Lower leg skin (tissue), 4 donors: Measurements from ENCODE around the gene CCDC57. TPM values are rescaled to one million over a fixed set of nuclear protein-coding genes. Genes with fewer than 3 reads are reported as not detected.

Experiments
- DNase-seq, 2 donors: peaks; one replicate each; pipeline ENCODE4 v3.0.0-alpha.2; 2019; ENCODE audit warnings: low spot score in 2 of 2
- H3K4me3 ChIP-seq: fragments of 200-600 bp; sonication (generic); 2 replicates; pipeline ENCODE4 v1.5.1; 2017; ENCODE audit warnings: mild to moderate bottlenecking, low read depth; ENCODE audit not compliant: poor library complexity, severe bottlenecking
- POLR2A ChIP-seq, 2 donors: fragments of 450-650 bp; IDR thresholded peaks; one replicate each; pipeline ENCODE4 v1.6.1; 2016 to 2017; ENCODE audit warnings: antibody characterized with exemption in 2 of 2, mild to moderate bottlenecking in 1 of 2, moderate library complexity in 1 of 2
- WGBS, 2 donors: methylation state at CpG; one replicate each; pipeline ENCODE4 v1.1.5; 2018; 5-methylcytosine and 5-hydroxymethylcytosine counted together
- intact Hi-C: fragments of 100-400 bp; cut with DNase I; formaldehyde crosslinking; loops from one replicate; pipeline ENCODE4 v1.15.0; 2023; ENCODE audit warnings: low total_unique reads
- total RNA-seq, 4 donors: library from RNA; depleted of rRNA; stranded (reverse); fragments of >200 nt; gene quantifications; one replicate each; pipeline ENCODE4 v1.1.0, GENCODE V29; 2016
- TF ChIP-seq, protein P1 (sequence below), 3 donors: fragments of 450-650 bp; IDR thresholded peaks; one replicate each; pipeline ENCODE4 v1.5.1; 2016; ENCODE audit warnings: antibody characterized with exemption in 3 of 3, mild to moderate bottlenecking in 3 of 3, moderate library complexity in 2 of 3

CCDC57 gene
- total RNA-seq, 4 donors from 2014 or later, result 16.0 to 33.5 (median 31.5) TPM

DNA sequence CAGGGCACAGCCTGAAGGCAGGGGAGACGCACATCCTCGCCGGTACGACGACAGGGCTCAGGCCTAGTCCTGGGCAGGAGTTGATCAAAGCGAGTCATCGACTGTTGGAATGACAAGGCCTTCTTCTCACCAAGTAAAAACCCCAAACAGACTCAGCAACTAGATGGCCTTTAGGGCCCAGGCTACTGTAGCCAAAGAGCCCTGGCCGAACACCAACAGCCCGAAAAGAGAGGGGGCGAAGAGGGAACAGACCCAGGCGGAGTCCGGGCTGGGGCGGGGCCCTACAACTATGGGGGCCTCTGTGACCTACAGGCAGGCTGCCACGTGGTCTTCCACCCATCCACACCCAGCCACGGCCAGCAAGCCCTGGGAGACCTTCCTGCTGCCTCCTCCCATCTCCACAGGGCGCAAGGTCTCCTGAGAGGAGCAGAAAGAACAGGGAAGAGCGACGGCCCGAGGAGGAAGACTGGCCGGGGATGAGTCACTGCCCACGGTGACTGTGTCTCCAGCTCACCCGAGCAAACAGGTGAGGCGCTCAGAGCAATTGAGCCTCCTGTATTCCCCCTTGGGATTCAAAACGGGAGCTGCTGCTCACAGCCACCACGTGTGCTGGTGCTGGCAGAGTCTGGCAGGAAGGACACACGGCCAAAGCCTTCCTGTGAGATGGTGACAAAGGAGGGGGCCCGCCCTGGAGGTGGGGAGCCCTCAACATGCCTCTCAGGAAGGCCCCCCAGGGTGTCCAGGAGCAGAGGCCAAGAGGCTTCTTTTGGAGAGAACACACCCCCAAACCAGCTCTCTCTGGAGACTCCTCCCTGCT is 33.9 kb upstream of the CCDC57 start:
- WGBS, 2 donors, result 31 to 36% methylated on average over 27 of the region's 27 CpGs
- DNase-seq, result no peak
- no peak overlapping the region for H3K4me3 ChIP-seq
- TF ChIP-seq, protein P1, sequence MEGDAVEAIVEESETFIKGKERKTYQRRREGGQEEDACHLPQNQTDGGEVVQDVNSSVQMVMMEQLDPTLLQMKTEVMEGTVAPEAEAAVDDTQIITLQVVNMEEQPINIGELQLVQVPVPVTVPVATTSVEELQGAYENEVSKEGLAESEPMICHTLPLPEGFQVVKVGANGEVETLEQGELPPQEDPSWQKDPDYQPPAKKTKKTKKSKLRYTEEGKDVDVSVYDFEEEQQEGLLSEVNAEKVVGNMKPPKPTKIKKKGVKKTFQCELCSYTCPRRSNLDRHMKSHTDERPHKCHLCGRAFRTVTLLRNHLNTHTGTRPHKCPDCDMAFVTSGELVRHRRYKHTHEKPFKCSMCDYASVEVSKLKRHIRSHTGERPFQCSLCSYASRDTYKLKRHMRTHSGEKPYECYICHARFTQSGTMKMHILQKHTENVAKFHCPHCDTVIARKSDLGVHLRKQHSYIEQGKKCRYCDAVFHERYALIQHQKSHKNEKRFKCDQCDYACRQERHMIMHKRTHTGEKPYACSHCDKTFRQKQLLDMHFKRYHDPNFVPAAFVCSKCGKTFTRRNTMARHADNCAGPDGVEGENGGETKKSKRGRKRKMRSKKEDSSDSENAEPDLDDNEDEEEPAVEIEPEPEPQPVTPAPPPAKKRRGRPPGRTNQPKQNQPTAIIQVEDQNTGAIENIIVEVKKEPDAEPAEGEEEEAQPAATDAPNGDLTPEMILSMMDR (IDR thresholded peaks at IDR 0.05), result no peak
- TF ChIP-seq POLR2A (IDR thresholded peaks at IDR 0.05), result no peak
- intact Hi-C loops, result no loop called here

- TF ChIP-seq, protein P1 (IDR thresholded peaks at IDR 0.05), result no peak
- no peak for TF ChIP-seq POLR2A (IDR thresholded peaks at IDR 0.05)
- intact Hi-C loops, result no loop called here
- no peak for DNase-seq
- no peak overlapping the region for H3K4me3 ChIP-seq
- 54 to 78% methylated on average over 4 to 5 of the region's 5 CpGs for WGBS, 2 donors
Measured at GRCh38 chr17:82246040-82246364, 33.4 kb upstream of the CCDC57 start.

DNA sequence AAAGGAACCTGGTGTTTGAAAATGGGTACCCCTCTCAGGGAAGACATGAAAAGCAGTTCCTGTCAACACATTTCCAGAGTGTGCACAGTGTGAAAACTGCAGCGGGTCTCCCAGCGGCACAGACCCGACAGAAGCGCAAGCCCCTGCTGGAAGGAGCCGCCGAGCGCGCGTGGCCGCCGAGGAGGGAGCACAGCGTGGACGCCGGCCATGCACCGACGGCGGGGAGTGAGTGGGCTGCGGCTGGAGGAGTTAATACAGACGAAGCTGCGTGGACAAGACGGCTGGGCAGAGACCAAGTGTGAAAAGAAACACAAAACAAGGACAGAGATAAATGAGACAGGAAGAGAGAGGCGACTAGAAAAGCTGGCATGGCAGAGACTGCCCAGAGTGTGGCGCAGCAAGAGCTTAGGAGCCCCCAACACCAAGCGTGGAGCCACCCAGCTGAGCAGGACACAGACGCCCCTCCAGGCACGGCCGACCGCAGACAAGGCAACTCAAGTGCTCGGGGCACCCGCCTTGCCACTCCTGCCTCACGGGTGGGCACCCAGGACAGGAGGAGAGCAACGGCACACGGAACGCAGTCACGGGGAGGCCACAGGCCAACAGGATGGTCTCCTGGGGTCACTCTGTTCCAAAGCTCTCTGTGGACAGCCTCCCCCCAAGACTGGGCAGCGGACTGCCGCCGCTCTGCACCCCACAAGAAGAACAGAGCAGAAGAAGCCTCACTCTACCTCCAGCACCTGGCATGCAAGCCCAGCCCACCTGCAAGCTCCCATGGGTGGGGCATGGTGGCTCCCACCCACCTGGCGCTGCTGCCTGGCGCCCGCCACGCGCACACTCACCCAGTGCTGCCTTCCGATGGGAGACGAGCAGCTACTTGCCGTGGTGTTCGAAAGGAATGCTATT is 32.7 kb upstream of the CCDC57 start:
- no peak overlapping the region for H3K4me3 ChIP-seq
- no peak for DNase-seq
- TF ChIP-seq POLR2A (IDR thresholded peaks at IDR 0.05), result no peak
- TF ChIP-seq, protein P1 (IDR thresholded peaks at IDR 0.05), result no peak
- intact Hi-C loops, result no loop called here
- 75 to 76% methylated on average over 45 to 47 of the region's 47 CpGs for WGBS, 2 donors

GRCh38 chr17:82244413-82245133 is 31.9 kb upstream of the CCDC57 start:
- no peak for DNase-seq
- 78 to 81% methylated on average over 32 to 39 of the region's 39 CpGs for WGBS, 2 donors
- TF ChIP-seq POLR2A (IDR thresholded peaks at IDR 0.05), result no peak
- TF ChIP-seq, protein P1 (IDR thresholded peaks at IDR 0.05), result no peak
- H3K4me3 ChIP-seq, result no peak overlapping the region
- intact Hi-C loops, result no loop called here

GRCh38 chr17:82243648-82244412 is 31.2 kb upstream of the CCDC57 start:
- intact Hi-C loops, result no loop called here
- TF ChIP-seq, protein P1 (IDR thresholded peaks at IDR 0.05), result no peak
- TF ChIP-seq POLR2A (IDR thresholded peaks at IDR 0.05), result no peak
- no peak for DNase-seq
- H3K4me3 ChIP-seq, result no peak overlapping the region
- 86 to 87% methylated on average over 17 to 19 of the region's 19 CpGs for WGBS, 2 donors
